Measurements from ENCODE around the gene SLC4A1.

SLC4A1 gene

DNA sequence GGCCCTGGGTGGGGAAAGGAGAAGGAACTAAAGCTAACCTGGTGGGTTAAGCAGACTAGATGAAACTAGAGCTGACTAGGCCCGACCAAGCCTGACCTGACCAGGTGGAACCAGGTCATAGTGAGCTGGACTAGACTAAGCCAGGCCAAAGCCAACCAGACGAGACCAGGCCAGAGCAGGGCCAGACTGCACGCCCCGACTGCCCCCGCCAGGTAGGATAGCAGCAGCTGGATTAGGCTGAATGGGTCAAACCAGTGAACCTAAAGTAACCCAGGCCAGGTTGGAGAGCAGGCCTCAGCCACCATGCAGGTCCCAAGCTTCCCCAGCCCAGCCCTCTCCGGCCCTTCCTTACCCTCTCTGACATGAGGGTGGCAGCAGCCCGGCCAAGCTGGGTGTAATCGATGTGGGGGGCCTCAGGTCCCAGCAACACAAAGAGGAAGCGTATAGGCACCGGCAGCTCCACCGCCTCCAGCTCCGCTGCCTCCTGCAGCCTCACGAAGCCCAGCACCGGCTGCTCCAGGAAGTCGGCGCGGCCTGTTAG, 9.1 kb downstream of the SLC4A1 start:
- TF ChIP-seq, protein P1, sequence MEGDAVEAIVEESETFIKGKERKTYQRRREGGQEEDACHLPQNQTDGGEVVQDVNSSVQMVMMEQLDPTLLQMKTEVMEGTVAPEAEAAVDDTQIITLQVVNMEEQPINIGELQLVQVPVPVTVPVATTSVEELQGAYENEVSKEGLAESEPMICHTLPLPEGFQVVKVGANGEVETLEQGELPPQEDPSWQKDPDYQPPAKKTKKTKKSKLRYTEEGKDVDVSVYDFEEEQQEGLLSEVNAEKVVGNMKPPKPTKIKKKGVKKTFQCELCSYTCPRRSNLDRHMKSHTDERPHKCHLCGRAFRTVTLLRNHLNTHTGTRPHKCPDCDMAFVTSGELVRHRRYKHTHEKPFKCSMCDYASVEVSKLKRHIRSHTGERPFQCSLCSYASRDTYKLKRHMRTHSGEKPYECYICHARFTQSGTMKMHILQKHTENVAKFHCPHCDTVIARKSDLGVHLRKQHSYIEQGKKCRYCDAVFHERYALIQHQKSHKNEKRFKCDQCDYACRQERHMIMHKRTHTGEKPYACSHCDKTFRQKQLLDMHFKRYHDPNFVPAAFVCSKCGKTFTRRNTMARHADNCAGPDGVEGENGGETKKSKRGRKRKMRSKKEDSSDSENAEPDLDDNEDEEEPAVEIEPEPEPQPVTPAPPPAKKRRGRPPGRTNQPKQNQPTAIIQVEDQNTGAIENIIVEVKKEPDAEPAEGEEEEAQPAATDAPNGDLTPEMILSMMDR (IDR thresholded peaks at IDR 0.05; ENCODE audit: insufficient read depth, low read depth, low read length, missing control alignments): no peak
- DNase-seq (ENCODE audit: low read depth): no peak
- H3K4me3 ChIP-seq (ENCODE audit: low read length): no peak overlapping the region

DNA sequence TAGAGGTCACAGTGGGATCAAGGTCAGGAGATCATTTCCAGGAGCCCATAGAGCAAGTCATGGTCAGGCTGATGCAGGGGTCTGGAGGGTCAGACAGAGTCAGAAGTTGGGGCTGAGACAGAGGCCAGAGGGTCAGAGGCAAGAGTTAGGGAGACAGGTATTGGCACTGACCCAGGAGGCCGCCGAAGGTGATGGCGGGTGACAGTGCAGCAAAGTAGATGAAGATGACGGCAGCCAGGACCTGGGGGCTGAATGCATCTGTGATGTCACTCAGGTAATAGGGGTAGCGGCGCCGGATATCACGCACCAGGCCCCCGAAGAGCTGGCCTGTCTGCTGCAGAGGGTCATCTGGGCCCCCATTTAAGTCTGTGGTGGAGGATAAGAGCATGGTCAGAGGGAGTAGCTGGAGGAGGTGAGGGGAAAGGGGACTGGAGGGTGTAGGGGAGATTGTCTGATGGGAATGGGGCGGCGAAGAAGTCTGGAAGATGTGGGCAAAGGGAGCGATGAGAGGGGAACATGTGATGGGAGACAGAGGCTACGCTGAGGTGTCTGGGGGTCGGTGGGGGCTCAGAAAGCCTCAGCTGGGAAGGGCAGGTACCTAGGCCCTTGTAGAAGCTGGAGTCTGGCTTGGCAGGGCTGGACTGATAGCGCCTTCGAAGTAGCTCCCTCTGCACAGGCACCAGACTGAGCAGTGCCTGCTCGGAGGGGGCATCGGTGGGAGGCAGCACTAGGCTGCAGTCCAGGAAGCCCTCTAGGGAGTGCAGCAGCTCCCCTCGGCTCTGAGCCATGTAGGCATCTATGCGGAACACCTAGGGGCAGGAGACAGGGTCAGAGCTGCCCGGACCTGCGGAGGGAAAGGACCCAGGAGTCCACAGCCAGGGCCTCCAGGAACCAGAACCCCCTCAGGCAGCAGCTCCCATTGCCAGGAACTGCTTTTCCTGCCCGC, 9.8 kb downstream of the SLC4A1 start:
- H3K4me3 ChIP-seq (ENCODE audit: low read length): no peak overlapping the region
- TF ChIP-seq, protein P1 (IDR thresholded peaks at IDR 0.05; ENCODE audit: insufficient read depth, low read depth, low read length, missing control alignments): no peak
- DNase-seq (ENCODE audit: low read depth): no peak

DNA sequence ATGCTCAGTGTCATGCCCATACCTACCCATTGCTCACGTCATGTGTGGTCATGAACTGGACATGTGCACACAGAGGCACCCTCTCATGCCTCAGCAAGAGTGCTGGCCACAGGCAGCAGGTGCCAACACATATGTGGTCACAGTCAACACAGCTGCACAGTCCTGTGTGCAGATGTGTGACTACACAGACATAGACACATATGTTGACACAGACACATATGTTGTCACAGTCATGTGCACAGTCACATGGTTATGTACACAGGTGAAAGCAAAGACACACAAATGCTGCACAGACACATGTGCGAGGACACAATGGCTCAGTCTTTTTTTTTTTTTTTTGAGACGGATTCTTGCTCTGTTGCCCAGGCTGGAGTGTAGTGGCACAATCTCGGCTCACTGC, 11.3 kb downstream of the SLC4A1 start:
- TF ChIP-seq, protein P1 (IDR thresholded peaks at IDR 0.05; ENCODE audit: insufficient read depth, low read depth, low read length, missing control alignments): no peak
- H3K4me3 ChIP-seq (ENCODE audit: low read length): no peak overlapping the region
- no peak for DNase-seq (ENCODE audit: low read depth)

DNA sequence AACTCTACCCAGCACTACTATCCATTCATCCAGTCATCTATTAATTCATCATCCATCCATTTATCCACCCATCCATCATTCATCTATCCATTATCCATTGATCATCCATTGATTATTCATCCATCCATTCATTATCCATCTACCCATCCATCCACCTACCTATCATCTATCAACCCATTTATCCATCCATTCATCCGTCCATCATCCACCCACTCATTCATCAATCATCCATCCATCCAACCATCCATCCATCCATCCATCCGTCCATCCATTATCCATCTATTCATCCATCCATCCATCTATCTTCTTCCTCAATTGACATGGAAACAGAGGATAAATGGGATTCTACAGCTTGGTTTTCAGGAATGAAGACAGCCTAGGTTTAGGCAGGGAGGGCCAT, 12.0 kb downstream of the SLC4A1 start:
- no peak for DNase-seq (ENCODE audit: low read depth)
- no peak overlapping the region for H3K4me3 ChIP-seq (ENCODE audit: low read length)
- TF ChIP-seq, protein P1 (IDR thresholded peaks at IDR 0.05; ENCODE audit: insufficient read depth, low read depth, low read length, missing control alignments): no peak

DNA sequence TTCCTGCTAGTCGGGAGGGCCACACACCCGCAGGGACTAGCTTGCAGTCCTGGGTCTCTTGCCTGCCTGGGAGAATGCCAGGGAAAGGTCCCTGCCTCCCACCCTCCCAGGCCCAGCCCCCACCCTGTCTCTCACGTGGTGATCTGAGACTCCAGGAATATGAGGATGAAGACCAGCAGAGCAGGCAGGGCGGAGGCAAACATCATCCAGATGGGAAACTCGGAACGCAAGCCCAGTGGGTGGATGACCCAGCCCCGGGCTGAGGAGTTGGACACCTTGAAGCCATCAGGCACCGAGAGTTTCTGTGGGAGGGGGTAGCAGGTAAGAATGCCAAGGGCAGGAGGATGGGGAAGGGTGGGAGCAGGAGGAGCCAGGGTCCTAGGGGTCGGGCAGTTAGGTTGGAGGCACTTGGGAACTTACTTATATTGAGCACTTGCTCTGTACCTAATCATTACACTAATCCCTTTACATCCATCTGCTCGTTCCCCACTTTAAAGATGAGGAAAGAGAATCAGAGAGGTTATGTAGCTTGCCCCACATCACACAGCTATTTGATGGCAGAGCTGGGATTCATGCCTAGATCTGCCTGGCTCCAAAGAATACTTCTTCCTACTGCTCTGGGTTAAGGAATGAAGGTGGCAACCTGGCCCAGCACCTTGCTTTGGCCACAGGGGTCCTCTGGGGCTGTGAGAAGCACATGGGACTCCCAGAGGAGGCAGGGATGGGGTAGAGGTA, 13.4 kb downstream of the SLC4A1 start:
- DNase-seq (ENCODE audit: low read depth): no peak
- no peak overlapping the region for H3K4me3 ChIP-seq (ENCODE audit: low read length)
- TF ChIP-seq, protein P1 (IDR thresholded peaks at IDR 0.05; ENCODE audit: insufficient read depth, low read depth, low read length, missing control alignments): no peak

DNA sequence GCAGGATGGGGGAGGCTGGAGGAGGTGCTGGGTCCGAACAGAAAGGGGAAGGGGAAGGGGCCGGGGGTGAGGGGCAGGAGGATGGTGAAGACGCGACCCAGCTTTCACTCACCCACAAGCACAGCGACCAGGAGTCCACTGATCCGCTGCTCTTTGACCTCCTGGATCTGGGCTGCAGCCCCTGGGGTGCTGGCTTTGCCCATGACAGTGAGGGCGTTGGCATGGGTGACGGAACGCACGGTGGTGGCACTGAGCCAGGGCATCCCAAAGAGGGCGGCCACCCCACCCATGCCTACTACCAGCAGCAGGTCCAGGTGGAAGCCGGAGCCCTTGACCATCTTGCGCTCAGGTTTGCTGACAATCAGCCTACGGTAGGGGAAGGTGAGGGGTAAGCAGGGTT, 14.9 kb downstream of the SLC4A1 start:
- H3K4me3 ChIP-seq (ENCODE audit: low read length): no peak overlapping the region
- TF ChIP-seq, protein P1 (IDR thresholded peaks at IDR 0.05; ENCODE audit: insufficient read depth, low read depth, low read length, missing control alignments): no peak
- no peak for DNase-seq (ENCODE audit: low read depth)
